ENCODE results near the gene FAM219B. TPM values are rescaled to one million over a fixed set of nuclear protein-coding genes. Genes with fewer than 3 reads are reported as not detected.

Gene FAM219B
- total and polyA plus RNA-seq, 2 experiments from 2014 or later = 28.8 to 61.4 TPM

GRCh38 chr15:74873756-74874424 lies 32.8 kb downstream of the FAM219B start:
- peaks cover 18% of the 10 kb centered on the region for H3K27me3 Mint-ChIP-seq (ENCODE audit: insufficient read depth, low read depth, poor library complexity)
- Histone ChIP-seq H3K27me3 (ENCODE audit: insufficient read depth) (no peaks in the 10 kb centered on the region), H4K20me1 (replicated peaks; ENCODE audit: insufficient read depth) (peaks cover 17% of the 10 kb centered on the region), H2AFZ (peak overlapping the region; percentile 100), H3K9me2 (ENCODE audit: insufficient read depth) (no peaks in the 10 kb centered on the region), H3K36me3 (ENCODE audit: insufficient read depth) (no peaks in the 10 kb centered on the region), H3K79me2 (replicated peaks; ENCODE audit: insufficient read depth) (peaks cover 37% of the 10 kb centered on the region), H3F3A (replicated peaks; ENCODE audit: low read depth) (0 out of 2 replicates have a peak, but pooled peaks cover 8% of the 10 kb centered on the region), H3K27ac (ENCODE audit: low read depth) (peak overlapping the region; percentile 87; the same call in 1 of the 2 replicates), H3K4me1 (ENCODE audit: insufficient read depth) (no peaks in the 10 kb centered on the region), H3K4me3 (peak overlapping the region; percentile 83), H3K4me2 (peak overlapping the region; percentile 96)
- peak overlapping the region; percentile 86 for H3K4me3 Mint-ChIP-seq
- ATAC-seq = peak; percentile 4
- peak overlapping the region; percentile 83; the same call in 1 of the 2 replicates for H3K27ac Mint-ChIP-seq
- no peaks in the 10 kb centered on the region for H3K9me3 Mint-ChIP-seq
- H3K36me3 Mint-ChIP-seq (ENCODE audit: low read depth) = peaks cover 3% of the 10 kb centered on the region; the same call in 2 of the 3 replicates
- H3K4me1 Mint-ChIP-seq = peaks cover 18% of the 10 kb centered on the region
- TF ChIP-seq ZNF114 (CRISPR knock-in tag; IDR thresholded peaks at IDR 0.05) (no peak), ZNF331 (CRISPR knock-in tag; IDR thresholded peaks at IDR 0.05; ENCODE audit: low read depth) (no peak), STAT1 (IDR thresholded peaks at IDR 0.05; ENCODE audit: unreplicated experiment) (no peak), NANOG (IDR thresholded peaks at IDR 0.05; ENCODE audit: borderline replicate concordance) (no peak), REST (IDR thresholded peaks at IDR 0.05; ENCODE audit: unreplicated experiment) (no peak), EZH2 (IDR thresholded peaks at IDR 0.05; ENCODE audit: low read depth, unreplicated experiment) (no peak), ZNF462 (CRISPR knock-in tag; IDR thresholded peaks at IDR 0.05) (no peak), JUNB (IDR thresholded peaks at IDR 0.05; ENCODE audit: unreplicated experiment) (no peak), POLR2AphosphoS5 (IDR thresholded peaks at IDR 0.05; ENCODE audit: low read depth) (no peak), ETS1 (IDR thresholded peaks at IDR 0.05) (no peak), EZH2phosphoT487 (IDR thresholded peaks at IDR 0.05; ENCODE audit: unreplicated experiment) (no peak)
- peak; percentile 44 for DNase-seq (ENCODE audit: low spot score)
